SU-DHL-6 (cell line): ENCODE measurements around the gene MEGF10.

Experiments
- CTCF ChIP-seq: fragments of 200-600 bp; sonication (generic); IDR thresholded peaks from one replicate; pipeline ENCODE4 v1.5.1; 2017; ENCODE audit warnings: antibody characterized with exemption, mild to moderate bottlenecking, low read length, moderate library complexity; ENCODE audit not compliant: insufficient read depth, poor library complexity, severe bottlenecking
- EZH2phosphoT487 ChIP-seq: fragments of 200-600 bp; sonication (generic), shearing (Covaris generic); conservative IDR thresholded peaks from 2 replicates; pipeline ENCODE4 v1.6.1; 2018; ENCODE audit warnings: mild to moderate bottlenecking, antibody characterized with exemption, low read length, moderate library complexity, mixed read lengths

GRCh38 chr5:127450046-127450445 lies 159.4 kb downstream of the MEGF10 start:
- TF ChIP-seq CTCF (no peak), EZH2phosphoT487 (no peak)
